ENCODE measurements around the gene SASH3. TPM values are rescaled to one million over a fixed set of nuclear protein-coding genes. Genes with fewer than 3 reads are reported as not detected.

Gene SASH3
- total RNA-seq, 2 donors from 2014 or later, result 1.3 to 7.5 TPM

- no peak for DNase-seq
- ATAC-seq, result no peak
- intact Hi-C loops (cut with DNase I, micrococcal nuclease), result no loop called here
Measured at GRCh38 chrX:129798456-129798855, 18.7 kb downstream of the SASH3 start.

- no peak for DNase-seq
- intact Hi-C loops (cut with DNase I, micrococcal nuclease), result no loop called here
- no peak for ATAC-seq
Measured at GRCh38 chrX:129798888-129799287, 19.1 kb downstream of the SASH3 start.

GRCh38 chrX:129800186-129800585 lies 20.4 kb downstream of the SASH3 start:
- DNase-seq (no peak), ATAC-seq (no peak)
- intact Hi-C loops (cut with DNase I, micrococcal nuclease), result no loop called here

- DNase-seq (no peak), ATAC-seq (no peak)
- intact Hi-C loops (cut with DNase I, micrococcal nuclease), result no loop called here
Measured at GRCh38 chrX:129802863-129803262, 23.1 kb downstream of the SASH3 start.

- DNase-seq (no peak), ATAC-seq (no peak)
- intact Hi-C loops (cut with DNase I, micrococcal nuclease), result no loop called here
Measured at GRCh38 chrX:129804806-129805205, 25.1 kb downstream of the SASH3 start.

- ATAC-seq, result no peak
- intact Hi-C loops (cut with DNase I, micrococcal nuclease), result no loop called here
- no peak for DNase-seq
Measured at GRCh38 chrX:129808158-129808828, 28.5 kb downstream of the SASH3 start.

- DNase-seq (no peak), ATAC-seq (no peak)
- intact Hi-C loops (cut with DNase I, micrococcal nuclease), result no loop called here
Measured at GRCh38 chrX:129808829-129809796, 29.4 kb downstream of the SASH3 start.

- intact Hi-C loops (cut with DNase I, micrococcal nuclease), result no loop called here
- ATAC-seq (no peak), DNase-seq (no peak)
Measured at GRCh38 chrX:129813662-129814368, 34.1 kb downstream of the SASH3 start.

GRCh38 chrX:129818123-129818522 lies 38.4 kb downstream of the SASH3 start:
- DNase-seq (no peak), ATAC-seq (no peak)
- intact Hi-C loops (cut with DNase I, micrococcal nuclease), result no loop called here

- DNase-seq, result peak in 1 of 2 donors; percentile 58
- peak; percentile 70 for ATAC-seq
Measured at GRCh38 chrX:129823115-129823514, 43.4 kb downstream of the SASH3 start.

GRCh38 chrX:129823522-129823921 lies 43.8 kb downstream of the SASH3 start:
- ATAC-seq (no peak), DNase-seq (no peak)
- intact Hi-C loops (cut with DNase I, micrococcal nuclease), result no loop called here

More at GRCh38 chrX:129823115-129823514, 43.4 kb downstream of the SASH3 start:
- intact Hi-C loops (cut with DNase I, micrococcal nuclease), result no loop called here

GRCh38 chrX:129824620-129825019 lies 44.9 kb downstream of the SASH3 start:
- DNase-seq (no peak), ATAC-seq (no peak)
- intact Hi-C loops (cut with DNase I, micrococcal nuclease), result no loop called here

GRCh38 chrX:129825746-129826505 lies 46.2 kb downstream of the SASH3 start:
- peak; percentile 30 to 34 for DNase-seq

GRCh38 chrX:129830494-129830893 lies 50.7 kb downstream of the SASH3 start:
- intact Hi-C loops (cut with DNase I, micrococcal nuclease), result no loop called here
- DNase-seq (no peak), ATAC-seq (no peak)

More at GRCh38 chrX:129825746-129826505, 46.2 kb downstream of the SASH3 start:
- peak; percentile 90 for ATAC-seq
- intact Hi-C loops (cut with DNase I, micrococcal nuclease), result no loop called here

GRCh38 chrX:129831091-129831885 lies 51.5 kb downstream of the SASH3 start:
- ATAC-seq, result peak; percentile 81
- intact Hi-C loops (cut with DNase I, micrococcal nuclease), result no loop called here
- DNase-seq, result no peak

- ATAC-seq, result no peak
- intact Hi-C loops (cut with DNase I, micrococcal nuclease), result no loop called here
Measured at GRCh38 chrX:129833153-129833990, 53.6 kb downstream of the SASH3 start.

GRCh38 chrX:129836827-129837226 lies 57.1 kb downstream of the SASH3 start:
- DNase-seq, result no peak
- ATAC-seq, result no peak
- intact Hi-C loops (cut with DNase I, micrococcal nuclease), result no loop called here

More at GRCh38 chrX:129833153-129833990, 53.6 kb downstream of the SASH3 start:
- DNase-seq, result no peak

Measured in left colon (tissue), 2 donors.